Upper lobe of right lung (tissue), 1 donor: ENCODE results near the gene ACTR6. TPM values are rescaled to one million over a fixed set of nuclear protein-coding genes. Genes with fewer than 3 reads are reported as not detected.

ENCODE experiments used
- ATAC-seq: fragments of 200-7000 bp; cut with Tn5 transposase; one replicate; pipeline ENCODE4 v1.9.1; 2020; ENCODE audit warnings: mild to moderate bottlenecking, moderate library complexity
- DNase-seq: peaks from one replicate; pipeline ENCODE4 v3.0.0-alpha.2; 2020
- H3K27ac ChIP-seq: fragments of 200-600 bp; one replicate; pipeline ENCODE4 v1.8.0; 2022
- H3K27me3 ChIP-seq: fragments of 200-600 bp; one replicate; pipeline ENCODE4 v1.8.0; 2022; ENCODE audit warnings: mild to moderate bottlenecking
- H3K36me3 ChIP-seq: fragments of 200-600 bp; one replicate; pipeline ENCODE4 v1.8.0; 2022
- H3K4me1 ChIP-seq: fragments of 200-600 bp; one replicate; pipeline ENCODE4 v1.8.0; 2022
- H3K4me3 ChIP-seq: fragments of 200-600 bp; one replicate; pipeline ENCODE4 v1.8.0; 2022; ENCODE audit warnings: mild to moderate bottlenecking
- H3K9me3 ChIP-seq: fragments of 200-600 bp; one replicate; pipeline ENCODE4 v1.8.0; 2022
- CTCF ChIP-seq: fragments of 200-600 bp; IDR thresholded peaks from one replicate; pipeline ENCODE4 v1.8.0; 2022; ENCODE audit warnings: antibody characterized with exemption
- intact Hi-C: fragments of 100-400 bp; cut with DNase I; formaldehyde crosslinking; loops from one replicate; pipeline ENCODE4 v1.11.0; 2022
- total RNA-seq: library from RNA; stranded (reverse); fragmentation: NEBNext Ultra II Directional; extraction: Animal tissue kit (Norgen Biotek cat#: 25700); gene quantifications from one replicate; pipeline ENCODE4 v1.2.1, GENCODE V29; 2021
- donor health status: DM: no; HTN: yes; CAD: no; lungs with severe emphysema.

Gene ACTR6
- total RNA-seq, 1 donor from 2014 or later = 25.2 TPM

- H3K4me1 ChIP-seq = peaks cover 12% of the 10 kb centered on the region
- DNase-seq = no peak
- H3K9me3 ChIP-seq = no peaks in the 10 kb centered on the region
- no peak overlapping the region for H3K4me3 ChIP-seq
- no peaks in the 10 kb centered on the region for H3K36me3 ChIP-seq
- TF ChIP-seq CTCF = no peak
- no peak overlapping the region for H3K27ac ChIP-seq
- no peaks in the 10 kb centered on the region for H3K27me3 ChIP-seq
- no peak for ATAC-seq
- intact Hi-C loops = no loop called here
These were observed 3.1 kb upstream of the ACTR6 start for GRCh38 chr12:100197486-100197885.

- peak overlapping the region; percentile 37 for H3K27ac ChIP-seq
- ATAC-seq = no peak
- no peak for TF ChIP-seq CTCF
These were observed 1.6 kb upstream of the ACTR6 start for GRCh38 chr12:100199023-100199346.

GRCh38 chr12:100199347-100200149, 1.1 kb upstream of the ACTR6 start:
- intact Hi-C loops = no loop called here
- Histone ChIP-seq H3K27ac (peak overlapping the region; percentile 37), H3K4me1 (peaks cover 12% of the 10 kb centered on the region), H3K4me3 (peak overlapping the region; percentile 74), H3K36me3 (no peaks in the 10 kb centered on the region), H3K9me3 (no peaks in the 10 kb centered on the region), H3K27me3 (no peaks in the 10 kb centered on the region)
- no peak for TF ChIP-seq CTCF
- peak; percentile 93 for DNase-seq
- peak; percentile 90 for ATAC-seq

More at GRCh38 chr12:100199023-100199346, 1.6 kb upstream of the ACTR6 start:
- H3K27me3 ChIP-seq = no peaks in the 10 kb centered on the region
- intact Hi-C loops = no loop called here
- no peaks in the 10 kb centered on the region for H3K9me3 ChIP-seq
- H3K36me3 ChIP-seq = no peaks in the 10 kb centered on the region
- DNase-seq = no peak
- peaks cover 12% of the 10 kb centered on the region for H3K4me1 ChIP-seq
- peak overlapping the region; percentile 74 for H3K4me3 ChIP-seq

GRCh38 chr12:100201604-100202423, 1.2 kb downstream of the ACTR6 start:
- ATAC-seq (no peak), DNase-seq (no peak)
- Histone ChIP-seq H3K4me3 (peak overlapping the region; percentile 74), H3K4me1 (peaks cover 12% of the 10 kb centered on the region), H3K27me3 (no peaks in the 10 kb centered on the region), H3K36me3 (peaks cover 19% of the 10 kb centered on the region), H3K9me3 (no peaks in the 10 kb centered on the region), H3K27ac (no peak overlapping the region)
- no peak for TF ChIP-seq CTCF
- intact Hi-C loops = no loop called here

- Histone ChIP-seq H3K27ac (no peak overlapping the region), H3K36me3 (peaks cover 74% of the 10 kb centered on the region), H3K4me3 (no peak overlapping the region), H3K4me1 (no peaks in the 10 kb centered on the region), H3K9me3 (no peaks in the 10 kb centered on the region), H3K27me3 (no peaks in the 10 kb centered on the region)
- ATAC-seq (no peak), DNase-seq (no peak)
- intact Hi-C loops = no loop called here
- no peak for TF ChIP-seq CTCF
These were observed 6.7 kb downstream of the ACTR6 start for GRCh38 chr12:100207311-100207710.
